Measurements from ENCODE around the gene EXOC6B.
A peak's percentile ranks its signal among the peaks of the same experiment; 100 is the strongest.

The EXOC6B gene

DNA sequence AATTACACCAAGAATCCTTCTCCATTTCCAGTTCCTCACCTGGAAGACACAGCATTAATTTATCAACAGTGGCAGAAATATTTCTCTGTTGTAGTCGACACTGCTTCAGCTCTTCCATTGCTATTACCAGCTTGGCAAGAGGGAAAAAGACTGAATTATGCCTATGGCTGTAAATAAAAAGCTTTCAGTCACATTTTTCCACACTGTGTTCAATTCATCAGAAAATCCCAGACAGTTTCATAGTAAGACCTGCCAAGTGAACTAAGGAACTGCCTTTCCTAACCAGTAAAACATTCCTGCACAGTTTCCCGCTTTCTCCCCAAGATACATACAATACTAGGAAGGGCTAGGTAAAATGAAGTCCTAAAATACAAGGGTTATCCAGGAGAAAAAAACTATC, 94.7 kb downstream of the EXOC6B start:
- no peak for DNase-seq

DNA sequence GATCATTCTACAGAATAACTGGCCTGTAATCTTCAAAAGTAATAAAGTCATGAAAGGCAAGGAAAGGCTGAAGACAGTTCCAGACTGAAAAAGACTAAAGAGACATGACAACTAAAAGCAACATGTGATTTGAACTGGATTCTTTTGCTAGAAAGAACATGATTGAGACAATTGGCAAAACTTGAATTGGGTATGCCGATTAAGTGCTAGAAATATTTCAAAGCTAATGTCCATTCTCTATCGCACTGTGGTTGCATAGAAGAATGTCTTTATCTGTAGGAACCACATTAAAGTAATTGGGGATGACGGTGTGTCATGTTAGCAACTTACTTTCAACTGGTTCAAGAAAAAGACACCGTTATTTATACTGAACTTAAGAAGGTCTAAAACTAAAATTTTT, 98.5 kb downstream of the EXOC6B start:
- DNase-seq = no peak

DNA sequence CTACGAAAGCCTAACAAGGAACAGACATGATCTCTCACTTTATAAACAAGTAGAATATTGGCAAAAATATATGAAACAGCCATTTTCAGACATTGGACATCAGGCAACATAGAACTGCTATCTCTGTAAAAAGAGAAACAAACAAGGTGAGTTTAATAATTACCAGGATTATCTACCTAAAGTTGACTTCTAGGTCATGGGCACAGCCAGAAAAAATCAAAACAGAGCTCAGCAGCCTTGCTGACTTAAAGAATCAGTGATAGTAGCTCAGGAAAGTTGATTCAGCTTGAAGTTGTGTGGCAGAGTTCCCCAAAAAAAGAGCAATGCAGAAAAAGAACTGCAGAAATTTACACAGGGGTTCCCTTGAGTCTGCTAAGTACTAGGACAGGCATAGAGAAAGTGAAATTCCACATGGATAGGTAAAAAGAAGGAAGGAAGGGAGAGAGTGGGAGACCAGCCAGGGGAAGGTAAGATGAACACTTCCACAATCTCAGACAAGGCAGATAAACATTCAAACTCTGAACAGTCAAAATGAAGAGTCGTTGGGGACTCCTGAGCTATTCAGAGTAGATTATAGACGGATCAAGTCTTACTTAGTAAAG, 102.0 kb downstream of the EXOC6B start:
- no peak for DNase-seq

DNA sequence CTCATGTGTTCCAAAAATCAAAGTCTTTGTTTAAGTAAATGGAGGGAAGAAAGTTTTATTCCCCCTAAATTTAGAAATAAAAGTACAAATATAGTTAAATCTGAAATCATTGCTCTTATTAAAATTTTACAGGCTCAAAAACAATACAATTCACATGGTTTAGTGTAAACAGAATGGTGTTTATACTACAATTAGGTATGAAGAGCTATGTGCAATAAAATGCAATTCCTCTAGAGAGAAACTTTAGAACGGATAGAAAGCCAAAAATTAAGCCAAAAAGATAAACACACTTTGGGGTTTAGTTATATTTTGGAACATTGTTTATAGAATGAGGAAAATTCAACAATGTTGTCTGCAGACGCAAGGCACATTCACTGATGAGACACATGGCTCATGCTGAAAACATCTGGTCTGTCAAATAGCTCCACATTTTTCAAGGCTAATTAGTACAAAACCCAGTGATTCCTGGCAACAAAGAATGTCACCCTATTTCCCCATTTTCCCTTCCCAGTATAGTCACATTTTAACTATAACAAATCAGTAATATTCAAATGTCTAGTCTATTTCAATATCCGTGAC, 103.3 kb downstream of the EXOC6B start:
- no peak for DNase-seq

DNA sequence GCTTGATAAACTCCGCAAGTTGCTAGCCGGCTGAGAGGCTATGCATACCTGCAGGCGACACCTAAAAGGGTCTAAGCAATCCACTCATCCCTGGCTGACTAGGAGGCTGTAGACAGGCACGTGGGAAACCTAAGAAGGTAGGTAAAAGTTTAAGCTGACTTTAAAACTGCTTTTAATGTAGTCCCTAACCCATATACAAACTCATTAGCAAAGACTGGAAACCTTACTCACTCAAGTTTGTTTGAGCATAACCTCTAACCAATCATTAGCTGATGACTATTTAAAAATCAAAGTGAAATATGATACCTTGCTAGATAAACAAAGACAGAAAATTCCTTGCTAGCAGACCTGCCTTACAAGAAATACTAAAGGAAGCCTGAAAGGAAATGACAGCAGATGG, 106.4 kb downstream of the EXOC6B start:
- DNase-seq = no peak

DNA sequence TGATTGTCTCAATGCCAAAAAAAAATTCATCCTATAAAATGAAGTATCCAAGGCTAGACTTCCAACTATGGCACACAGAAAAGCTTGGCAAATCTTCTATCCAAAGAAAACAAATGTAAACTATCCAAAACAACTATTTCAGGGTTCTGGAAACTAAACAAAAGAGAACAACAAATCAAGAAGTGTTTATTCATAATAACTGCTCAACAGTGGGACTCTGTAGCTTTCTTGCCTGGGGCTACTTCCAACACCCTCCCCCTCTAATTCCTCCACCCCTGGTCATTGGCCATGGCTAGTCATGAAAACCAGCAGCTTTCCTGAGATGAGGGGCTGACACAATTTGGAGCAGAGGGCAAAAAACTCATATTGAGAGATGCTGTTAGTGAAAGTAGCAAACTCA, 107.0 kb downstream of the EXOC6B start:
- no peak for DNase-seq

DNA sequence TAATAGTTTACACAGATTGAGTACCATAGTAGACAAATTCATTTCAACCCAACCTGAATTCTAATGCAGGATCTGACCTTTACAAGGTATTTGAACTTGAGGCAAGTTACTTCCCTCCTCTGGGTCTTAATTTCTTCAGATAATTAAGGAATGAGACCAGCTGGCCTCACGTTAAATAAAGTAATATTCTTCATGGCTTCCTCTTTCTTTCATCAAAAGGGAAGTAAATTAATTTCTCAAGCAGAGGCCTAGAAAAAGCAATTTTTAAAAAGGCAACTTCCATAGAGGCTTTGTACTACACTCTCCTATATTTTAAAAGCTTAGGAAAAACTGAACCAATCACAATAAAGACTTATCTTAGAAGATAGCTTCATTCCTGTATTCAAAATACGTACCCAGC, 109.2 kb downstream of the EXOC6B start:
- DNase-seq = no peak

DNA sequence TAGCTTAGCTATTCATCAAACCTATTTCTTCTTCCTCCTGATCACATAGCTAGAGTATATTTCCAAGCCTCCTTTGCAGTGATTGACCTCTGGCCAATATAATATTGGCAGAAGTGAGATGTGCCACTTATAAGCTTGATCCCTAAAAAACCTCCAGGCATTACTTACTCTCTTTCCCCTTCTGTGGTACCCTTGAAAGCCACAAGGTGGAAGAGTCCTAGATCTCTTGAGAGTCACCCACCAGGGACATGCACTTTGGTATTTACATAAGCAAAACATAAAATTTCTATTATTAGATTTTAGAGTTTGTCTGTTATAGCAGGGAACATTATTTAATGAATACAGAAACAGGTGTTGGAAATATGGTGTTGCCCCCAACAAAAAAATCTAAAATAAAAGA, 112.0 kb downstream of the EXOC6B start:
- DNase-seq = peak; percentile 15 to 45

DNA sequence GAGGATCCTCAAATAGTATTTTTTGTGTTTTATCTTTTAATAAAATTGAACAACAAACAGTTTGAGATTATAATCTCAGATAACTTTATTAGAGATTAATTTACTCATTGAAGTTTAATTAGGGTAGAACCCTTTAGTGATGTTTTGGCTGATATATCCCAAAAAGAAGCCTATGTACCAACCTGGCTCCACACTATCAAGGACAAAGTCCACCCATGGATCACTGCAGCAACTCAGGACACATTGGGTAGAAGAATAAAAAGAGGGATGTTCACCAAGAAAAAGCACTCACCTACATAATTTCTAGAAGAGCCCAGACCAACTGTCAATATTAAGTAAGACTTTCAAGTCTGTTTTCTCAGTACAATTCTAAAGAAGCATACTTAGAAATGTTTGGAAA, 112.9 kb downstream of the EXOC6B start:
- no peak for DNase-seq

DNA sequence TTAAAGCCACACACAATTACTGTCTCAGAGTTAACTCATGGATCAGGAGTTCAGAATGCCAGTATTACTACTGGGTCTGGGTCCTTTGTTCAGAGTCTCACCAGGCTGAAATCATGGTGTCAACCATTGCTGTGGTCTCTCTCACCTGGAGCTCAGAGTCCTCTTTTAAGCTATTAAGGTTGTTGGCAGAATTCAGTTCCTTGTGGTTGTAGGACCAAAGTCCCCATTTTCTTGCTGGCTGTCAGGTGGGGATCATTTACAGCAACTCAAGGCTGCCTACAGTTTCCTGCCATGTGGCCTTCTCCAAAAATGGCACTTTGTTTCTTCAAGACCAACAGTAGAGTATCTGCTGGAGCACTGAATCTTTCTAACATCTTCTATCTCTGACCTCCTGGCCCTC, 113.5 kb downstream of the EXOC6B start:
- no peak for DNase-seq

DNA sequence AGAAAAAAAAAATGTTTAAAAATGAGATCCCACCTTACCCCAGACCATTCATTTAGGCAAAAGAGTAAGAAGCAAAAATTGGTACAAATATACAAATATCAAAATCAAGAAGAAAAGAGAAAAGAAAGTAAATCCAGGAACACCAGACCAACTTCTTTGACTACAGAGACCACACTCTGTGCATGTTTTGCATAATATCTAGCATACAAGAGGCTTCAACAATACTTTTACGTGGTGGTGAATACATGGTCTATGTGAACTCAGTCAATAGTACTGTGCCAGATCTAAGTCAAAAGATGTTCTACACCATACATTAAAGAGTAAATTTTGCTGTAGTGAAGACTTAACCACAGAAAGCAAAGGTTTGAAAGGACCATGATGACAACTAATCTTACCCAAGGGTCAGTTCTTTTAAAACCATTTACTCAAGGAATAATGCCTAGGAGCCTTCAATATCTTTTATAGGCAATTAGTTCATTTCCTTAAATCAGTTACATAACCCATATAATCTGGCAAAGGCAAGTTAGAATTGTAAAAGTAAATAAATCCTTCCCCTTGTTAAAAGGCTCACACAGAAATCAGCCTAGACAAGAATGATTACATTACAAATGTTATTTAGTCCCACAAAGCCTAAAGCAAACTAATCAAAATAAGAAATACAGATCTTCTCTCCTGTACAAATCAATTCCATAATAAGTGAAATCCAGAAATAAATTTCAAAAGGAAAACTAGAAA, 115.2 kb downstream of the EXOC6B start:
- peak; percentile 38 to 60 for DNase-seq

DNA sequence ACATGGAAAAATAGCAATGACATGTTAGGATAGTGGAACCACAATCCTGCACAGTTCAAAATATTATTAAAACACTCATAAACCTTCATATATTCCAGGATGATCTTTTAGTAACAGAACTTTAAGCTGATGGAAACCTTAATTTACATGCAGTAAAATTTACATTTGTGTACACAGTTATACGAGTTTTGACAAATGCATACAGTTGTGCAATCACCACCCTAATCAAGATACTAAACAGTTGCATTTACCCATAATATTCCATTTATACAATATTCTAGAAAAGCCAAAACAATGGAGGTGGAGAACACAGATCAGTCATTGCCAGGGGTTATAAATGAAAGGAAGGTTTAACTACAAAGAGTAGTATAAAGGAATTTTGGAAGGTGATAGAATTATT, 117.6 kb downstream of the EXOC6B start:
- peak in 1 of 2 experiments; percentile 3 for DNase-seq

DNA sequence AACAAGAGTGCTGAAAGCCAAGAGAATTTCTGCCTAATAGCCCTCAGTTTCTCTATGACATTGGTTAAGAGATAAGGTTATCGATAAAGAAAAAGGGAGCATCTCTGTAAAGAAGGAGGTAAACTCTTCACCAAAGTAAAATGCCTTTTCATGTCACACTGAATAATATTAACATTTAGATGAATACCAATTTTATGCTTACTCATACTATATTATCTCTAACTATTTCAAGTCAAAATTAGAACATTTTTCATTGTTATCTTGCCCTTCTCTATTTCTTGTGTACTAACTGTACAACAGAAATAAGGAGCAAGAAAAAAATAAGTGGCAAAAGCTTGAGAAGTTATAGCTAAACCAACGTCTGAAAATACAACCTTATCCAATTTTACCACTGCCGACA, 127.5 kb downstream of the EXOC6B start:
- no peak for DNase-seq

DNA sequence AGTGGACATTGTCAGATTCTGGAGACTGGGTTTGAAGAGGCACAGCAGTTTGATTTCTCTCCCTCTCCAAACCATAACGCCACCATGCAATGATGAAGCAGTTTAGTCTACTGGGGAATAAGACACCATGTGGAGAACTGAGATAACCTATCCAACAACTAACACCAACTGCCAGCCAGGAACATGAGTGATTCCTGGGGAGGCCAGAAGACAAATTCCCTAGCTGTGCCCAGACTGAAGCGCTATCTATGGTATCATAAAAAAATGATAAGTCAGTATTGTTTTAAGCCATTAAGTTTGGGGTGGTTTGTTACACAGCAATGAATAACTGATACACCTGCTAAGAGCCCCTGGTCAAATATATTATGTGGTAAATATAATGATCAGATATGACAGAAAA, 129.3 kb downstream of the EXOC6B start:
- no peak for DNase-seq

DNA sequence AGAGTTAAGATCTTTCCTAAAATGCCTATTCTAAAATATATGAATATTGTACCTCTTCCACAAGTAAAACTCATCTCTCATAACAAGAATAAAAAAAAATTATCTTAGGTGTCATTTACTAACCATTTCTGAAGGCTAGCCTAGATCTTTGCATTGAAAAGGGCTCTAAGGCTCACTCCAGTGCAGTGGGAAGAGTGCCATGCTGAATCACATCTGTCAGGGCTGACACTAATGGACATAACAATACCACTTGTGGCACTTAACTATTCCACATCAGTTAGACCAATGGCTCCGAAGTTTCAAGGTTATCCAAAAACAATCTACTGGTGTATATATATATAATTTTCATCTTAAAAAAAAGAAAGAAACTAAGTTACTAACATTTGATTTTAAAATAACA, 130.2 kb downstream of the EXOC6B start:
- DNase-seq = no peak

DNA sequence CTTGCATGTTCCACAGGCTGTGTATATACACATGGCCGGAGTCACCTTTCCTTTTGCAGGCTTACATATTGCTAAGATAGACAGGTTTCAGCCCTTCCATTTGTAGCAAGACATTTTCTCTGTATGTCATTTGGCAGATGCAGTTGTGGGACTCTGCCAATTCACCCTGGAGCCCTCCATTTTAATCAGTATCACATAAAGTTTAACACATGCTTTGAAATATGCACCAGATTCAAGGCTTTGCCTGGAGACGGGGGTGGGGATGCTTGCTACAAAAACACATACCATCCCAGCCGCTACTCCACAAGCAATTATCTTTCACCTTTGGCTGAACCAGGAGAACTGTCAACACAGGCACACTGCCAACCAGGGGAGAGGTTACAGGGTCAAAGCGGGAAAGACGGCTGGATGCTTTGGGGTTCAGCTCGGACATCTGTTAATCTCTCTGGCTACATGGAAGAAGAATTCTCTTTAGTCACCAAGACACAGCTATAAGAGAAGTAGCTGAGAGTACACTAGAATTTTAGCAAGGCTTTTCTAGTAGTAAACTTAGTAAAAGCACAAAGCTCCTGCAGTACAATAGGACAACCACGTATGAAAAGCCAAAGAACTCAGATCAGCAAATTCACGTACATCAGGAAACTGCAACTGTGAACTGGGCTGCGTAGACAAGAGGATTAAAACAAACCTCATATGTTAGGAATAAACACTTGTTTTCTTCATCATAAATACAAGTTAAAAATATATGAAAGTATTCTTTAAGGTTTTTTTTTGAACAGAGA, 130.9 kb downstream of the EXOC6B start:
- DNase-seq = no peak

DNA sequence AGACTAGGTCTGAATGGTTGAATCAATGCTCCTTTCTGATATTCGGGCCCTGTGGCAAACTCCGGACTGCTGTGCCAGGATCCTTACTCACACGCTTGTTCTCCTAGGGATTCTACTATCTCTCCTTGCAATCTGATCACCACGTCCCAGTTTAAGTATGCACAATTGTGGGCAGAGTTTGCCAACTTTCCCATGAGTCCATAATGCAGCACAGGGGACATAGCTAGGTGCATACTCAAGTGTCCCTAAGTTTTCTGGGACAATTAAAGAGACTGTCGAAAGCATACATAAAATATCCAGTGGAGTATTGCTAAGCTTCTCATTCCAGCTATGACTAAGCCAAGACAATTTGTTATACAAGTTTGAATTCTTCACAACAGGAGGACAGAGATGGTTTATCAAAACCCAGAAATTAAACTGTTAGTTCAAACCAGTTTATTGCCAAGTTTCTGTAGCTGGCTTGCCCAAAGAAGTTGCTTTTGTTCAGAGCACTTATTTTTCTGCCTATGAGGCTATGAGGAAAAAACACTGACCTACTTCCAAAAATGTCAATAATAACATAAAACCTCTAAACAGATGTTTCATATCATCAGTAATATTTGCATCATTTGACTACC, 136.1 kb downstream of the EXOC6B start:
- no peak for DNase-seq

DNA sequence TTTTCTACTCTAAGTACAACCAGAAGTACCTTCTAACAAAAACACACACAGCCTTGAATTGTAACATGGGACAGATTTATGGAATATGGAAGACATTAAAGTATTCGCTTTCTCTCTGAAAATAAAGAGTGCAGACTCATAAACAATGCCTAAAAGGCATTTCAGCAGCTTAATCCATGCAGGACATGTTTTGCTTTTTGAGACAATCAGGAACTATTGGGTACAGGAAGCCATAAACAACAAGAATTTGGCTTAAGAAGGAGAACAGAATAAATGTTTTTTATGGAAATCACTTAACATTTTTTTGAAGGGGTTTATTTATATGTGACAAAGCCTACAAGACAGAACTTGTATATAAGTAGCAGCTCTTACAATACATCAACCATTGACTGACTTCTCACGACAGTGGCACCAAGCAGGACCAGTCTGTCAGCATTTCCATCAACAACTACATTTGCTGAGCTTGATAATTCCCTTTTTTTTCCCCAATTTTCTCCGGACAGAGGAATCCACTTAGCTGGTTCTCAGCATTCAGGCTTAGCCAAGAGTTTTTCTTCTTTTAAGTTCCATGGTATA, 140.1 kb downstream of the EXOC6B start:
- DNase-seq = no peak

DNA sequence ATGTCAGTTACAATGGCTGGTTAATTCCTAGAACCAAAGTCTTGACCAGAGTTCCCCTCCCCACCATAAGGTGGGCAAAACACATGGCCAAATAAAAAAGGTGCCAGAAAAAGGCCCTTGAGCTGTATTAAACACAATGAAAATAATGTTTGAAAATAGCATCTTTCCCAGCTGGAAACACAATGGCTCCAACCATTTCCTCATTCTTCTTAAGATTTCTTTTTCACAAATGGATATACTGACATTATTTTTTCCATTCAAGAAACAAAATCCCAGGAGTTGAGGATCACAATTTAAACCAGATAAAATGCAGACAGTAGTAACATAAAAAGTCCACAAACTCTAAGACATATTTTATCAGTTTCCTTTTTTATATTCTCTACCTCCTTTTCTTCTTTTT, 143.8 kb downstream of the EXOC6B start:
- no peak for DNase-seq

DNA sequence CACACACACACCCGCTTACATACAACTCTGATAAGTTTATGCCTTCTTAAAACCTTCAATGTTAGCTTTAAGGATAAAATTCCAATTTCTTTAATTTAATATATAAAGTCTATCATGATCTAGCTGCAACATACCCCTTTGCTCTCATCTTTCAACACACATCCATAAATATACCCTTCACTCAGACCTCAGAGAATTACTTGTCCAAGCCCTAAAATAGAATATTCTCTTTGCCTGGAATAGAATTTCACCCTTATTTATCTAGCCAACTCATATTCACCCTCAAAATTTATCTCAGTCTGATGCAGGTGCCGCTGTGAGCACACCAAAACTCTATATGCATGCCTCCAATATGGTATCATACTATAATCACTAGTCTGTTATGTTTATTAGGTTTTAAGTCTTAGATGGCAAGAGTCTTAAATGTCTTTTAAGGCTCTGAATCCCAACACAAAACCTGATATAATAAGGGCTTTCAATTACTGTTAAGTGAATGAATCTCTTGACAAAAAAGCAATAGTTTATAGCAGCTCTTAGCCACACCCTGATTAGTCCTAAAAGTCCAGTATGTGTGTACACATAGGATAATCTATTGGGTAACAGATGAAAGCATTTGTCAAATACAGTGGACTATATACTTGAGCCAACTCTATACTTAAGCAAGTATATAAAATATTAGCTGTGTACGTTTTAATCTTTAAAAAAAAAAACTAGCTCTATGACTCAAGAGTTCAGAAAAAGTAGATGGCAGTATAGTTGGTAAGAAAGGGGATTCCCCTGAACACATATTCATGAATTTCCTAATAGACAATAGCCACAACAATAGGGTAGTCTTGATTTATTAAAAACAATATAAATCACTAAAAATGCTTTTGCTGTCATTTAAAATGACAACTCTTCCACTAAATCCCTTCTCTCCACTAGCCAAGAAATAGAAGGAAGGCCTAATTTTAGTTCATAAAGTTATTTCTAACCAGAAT, 144.5 kb downstream of the EXOC6B start:
- no peak for DNase-seq

DNA sequence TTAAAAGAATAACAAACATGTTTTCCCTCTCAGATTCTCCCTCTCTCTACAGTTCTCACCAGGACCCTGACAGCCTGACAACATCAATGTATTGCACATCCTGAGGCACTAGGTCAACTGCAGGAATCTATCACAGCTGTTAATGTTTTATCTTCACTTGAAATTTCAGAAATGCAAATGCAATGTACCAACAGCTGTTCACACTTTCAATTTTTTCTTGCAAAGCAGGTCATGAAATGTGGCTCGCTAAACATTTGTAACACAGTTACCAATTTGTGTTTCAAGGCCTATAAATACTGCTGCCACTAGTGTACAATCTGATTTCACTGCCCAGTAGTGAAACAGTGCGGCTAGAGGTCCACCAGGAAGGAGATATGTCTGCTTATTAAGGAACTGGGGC, 147.8 kb downstream of the EXOC6B start:
- DNase-seq = peak in 1 of 2 experiments; percentile 5
